Measurements from ENCODE around the gene IL15.
"Not testable (repeated sequence)": the region's sequence is repeated elsewhere in the genome, so short reads cannot be mapped to it uniquely, and the experiment has no call there.

DNA sequence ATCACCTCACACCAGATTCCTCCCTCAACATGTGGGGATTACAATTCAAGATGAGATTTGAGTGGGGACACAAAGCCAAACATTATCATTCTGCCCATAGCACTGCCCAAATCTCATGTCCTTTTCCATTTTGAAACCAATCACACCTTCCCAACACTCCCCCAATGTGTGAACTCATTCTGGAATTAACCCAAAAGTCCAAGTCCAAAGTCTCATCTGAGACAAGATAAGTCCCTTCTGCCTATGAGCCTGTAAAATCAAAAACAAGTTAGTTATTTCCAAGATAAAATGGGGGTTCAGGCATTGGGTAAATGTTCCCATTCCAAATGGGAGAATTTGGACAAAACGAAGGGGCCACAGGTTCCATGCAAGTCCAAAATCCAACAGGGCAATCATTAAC, 54.9 kb downstream of the IL15 start:
- TF ChIP-seq, protein P1, sequence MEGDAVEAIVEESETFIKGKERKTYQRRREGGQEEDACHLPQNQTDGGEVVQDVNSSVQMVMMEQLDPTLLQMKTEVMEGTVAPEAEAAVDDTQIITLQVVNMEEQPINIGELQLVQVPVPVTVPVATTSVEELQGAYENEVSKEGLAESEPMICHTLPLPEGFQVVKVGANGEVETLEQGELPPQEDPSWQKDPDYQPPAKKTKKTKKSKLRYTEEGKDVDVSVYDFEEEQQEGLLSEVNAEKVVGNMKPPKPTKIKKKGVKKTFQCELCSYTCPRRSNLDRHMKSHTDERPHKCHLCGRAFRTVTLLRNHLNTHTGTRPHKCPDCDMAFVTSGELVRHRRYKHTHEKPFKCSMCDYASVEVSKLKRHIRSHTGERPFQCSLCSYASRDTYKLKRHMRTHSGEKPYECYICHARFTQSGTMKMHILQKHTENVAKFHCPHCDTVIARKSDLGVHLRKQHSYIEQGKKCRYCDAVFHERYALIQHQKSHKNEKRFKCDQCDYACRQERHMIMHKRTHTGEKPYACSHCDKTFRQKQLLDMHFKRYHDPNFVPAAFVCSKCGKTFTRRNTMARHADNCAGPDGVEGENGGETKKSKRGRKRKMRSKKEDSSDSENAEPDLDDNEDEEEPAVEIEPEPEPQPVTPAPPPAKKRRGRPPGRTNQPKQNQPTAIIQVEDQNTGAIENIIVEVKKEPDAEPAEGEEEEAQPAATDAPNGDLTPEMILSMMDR (IDR thresholded peaks at IDR 0.05) = not testable (repeated sequence)
- not testable (repeated sequence) for TF ChIP-seq POLR2A (IDR thresholded peaks at IDR 0.05)

Data from stomach (tissue), 4 donors.